ENCODE data around the gene NTN3. TPM values are rescaled to one million over a fixed set of nuclear protein-coding genes. Genes with fewer than 3 reads are reported as not detected.

Gene NTN3
- total RNA-seq, result under 1 TPM in 1 of 4 donors, not detected in 3; 0.39 TPM

DNA sequence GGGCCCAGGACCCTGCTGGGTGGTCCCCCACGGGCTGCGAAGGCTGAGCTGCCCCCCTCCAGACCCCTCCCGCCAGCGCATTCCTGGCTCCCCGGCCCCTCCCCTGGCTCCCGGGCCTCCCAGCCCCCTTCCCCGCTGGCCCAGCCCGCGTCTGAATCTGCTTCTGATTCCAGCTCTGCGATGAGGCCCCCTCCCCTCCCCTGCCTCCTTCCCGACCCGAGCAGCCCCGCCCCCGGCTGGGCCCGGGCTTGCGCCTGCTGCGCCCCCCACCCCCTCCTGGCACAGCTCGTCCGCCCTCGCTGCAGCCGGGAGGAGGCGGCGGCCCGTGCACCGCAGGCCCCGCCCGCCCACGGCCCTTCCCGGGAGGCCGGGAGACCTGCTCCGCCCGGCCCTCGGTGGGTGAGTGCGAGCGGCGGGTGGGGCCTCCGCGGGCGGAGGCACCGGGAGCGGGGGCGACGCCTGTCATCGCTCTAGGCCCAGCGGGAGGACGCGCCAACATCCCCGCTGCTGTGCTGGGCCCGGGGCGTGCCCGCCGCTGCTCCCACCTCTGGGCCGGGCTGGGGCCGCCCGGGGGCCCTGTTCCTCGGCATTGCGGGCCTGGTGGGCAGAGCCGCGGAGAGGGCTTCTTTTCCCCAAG is at the start of gene NTN3:
NTN3 (plus strand) TSS at position 282 of the 637 bp plus-strand sequence. CDS start 405 bp downstream, outside the sequence.
- no peak for TF ChIP-seq POLR2A (IDR thresholded peaks at IDR 0.05)
- TF ChIP-seq CTCF (IDR thresholded peaks at IDR 0.05), result no peak
- H3K27ac ChIP-seq, result peak within 1 kb of the TSS in 2 of 4 donors; percentile 36 to 54

DNA sequence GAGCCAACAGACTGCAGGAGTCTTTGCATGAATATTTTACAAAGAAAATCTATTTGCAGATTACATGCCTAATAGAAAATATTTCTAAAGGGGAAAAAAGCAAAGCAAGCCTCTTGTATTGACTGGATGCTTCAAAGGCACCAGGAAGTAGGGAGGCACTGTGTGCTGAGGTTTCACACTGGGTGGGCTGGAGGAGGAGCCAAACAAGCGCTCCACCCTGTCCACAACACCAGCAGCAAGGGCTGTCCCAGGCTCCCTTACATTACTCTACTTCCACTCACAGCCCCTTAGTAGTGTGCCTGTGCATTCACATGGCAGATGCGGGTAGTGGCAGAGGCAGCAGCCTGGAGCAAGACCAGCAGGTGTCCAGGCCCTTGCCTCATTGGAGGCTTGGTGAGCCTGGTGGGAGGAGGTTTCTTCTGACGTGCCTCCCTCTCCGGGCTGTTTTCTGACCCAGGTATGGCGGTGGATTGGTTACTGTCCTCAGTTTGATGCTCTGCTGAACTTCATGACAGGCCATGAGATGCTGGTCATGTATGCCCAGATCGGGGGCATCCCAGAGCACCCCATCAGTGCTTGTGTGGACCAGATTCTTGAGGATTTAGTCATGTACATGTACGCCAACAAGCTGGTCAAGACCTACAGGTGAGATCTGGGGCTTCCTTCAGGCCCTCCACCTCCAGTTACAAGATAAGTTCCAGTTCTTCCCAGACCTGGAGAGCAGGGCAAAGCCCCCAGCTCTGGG is 48.8 kb upstream of the NTN3 start:
- DNase-seq (ENCODE audit: low spot score in 2 of 2), result no peak
- Histone ChIP-seq H3K27ac (no peak overlapping the region), H3K9me3 (no peaks in the 10 kb centered on the region), H3K4me3 (no peak overlapping the region), H3K27me3 (peaks cover 0 to 6% of the 10 kb centered on the region in 2 donors), H3K4me1 (no peaks in the 10 kb centered on the region), H3K36me3 (no peaks in the 10 kb centered on the region)
- WGBS, 2 donors, result 78 to 89% methylated on average over 7 of the region's 7 CpGs
- TF ChIP-seq CTCF (IDR thresholded peaks at IDR 0.05), result no peak
- no peak for TF ChIP-seq EP300 (IDR thresholded peaks at IDR 0.05)
- TF ChIP-seq POLR2A (IDR thresholded peaks at IDR 0.05), result no peak

More for the DNA sequence above, at the start of gene NTN3:
- Histone ChIP-seq H3K4me3 (peak within 1 kb of the TSS in 2 of 4 donors; percentile 22 to 43), H3K9me3 (no peaks in the 10 kb centered on the region), H3K36me3 (no peaks in the 10 kb centered on the region), H3K4me1 (peaks cover 0 to 81% (median 48%) of the 10 kb centered on the region in 4 donors), H3K27me3 (peaks cover 0 to 56% of the 10 kb centered on the region in 2 donors)
- 0 to 1% methylated on average over 12 to 39 of the region's 59 CpGs for WGBS, 2 donors
- no peak for DNase-seq (ENCODE audit: low spot score in 2 of 2)

DNA sequence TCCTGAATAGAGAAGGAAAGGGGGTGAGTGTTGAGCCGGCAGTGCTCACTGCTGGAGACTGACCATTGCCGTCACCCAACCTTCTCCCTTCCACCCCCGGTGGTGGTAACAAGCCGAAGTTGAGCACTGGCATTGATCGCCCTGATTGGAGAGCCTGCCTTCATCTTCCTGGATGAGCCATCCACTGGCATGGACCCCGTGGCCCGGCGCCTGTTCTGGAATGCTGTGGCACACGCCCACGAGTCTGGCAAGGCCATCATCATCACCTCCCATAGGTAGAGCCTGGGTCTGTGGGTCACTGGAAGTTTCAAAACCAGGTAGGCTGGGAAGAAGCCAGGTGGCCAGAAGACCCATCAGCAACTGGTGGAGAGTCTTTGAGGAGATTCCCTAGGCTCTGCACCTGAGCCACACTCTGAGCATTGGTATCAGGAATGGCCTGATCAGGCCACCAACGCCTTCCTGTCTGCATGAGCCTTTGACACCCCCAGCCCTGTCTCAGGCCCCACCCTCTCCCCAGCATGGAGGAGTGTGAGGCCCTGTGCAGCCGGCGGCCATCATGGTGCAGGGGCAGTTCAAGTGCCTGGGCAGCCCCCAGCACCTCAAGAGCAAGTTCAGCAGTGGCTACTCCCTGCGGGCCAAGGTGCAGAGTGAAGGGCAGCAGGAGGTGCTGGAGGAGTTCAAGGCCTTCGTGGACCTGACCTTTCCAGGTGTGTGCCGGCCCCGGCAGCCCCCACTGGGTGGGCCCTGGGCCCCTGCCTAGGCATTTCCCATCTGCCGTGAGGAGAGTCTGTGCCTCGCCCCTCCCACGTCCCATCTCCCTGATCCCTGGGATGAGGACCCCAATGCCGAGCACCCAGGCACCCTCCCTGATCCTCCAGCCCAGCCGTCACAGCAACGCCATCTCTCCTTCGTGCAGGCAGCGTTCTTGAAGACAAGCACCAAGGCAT is 46.8 kb upstream of the NTN3 start:
- H3K36me3 ChIP-seq, result no peaks in the 10 kb centered on the region
- no peaks in the 10 kb centered on the region for H3K27me3 ChIP-seq
- H3K9me3 ChIP-seq, result no peaks in the 10 kb centered on the region
- no peak for TF ChIP-seq CTCF (IDR thresholded peaks at IDR 0.05)
- H3K27ac ChIP-seq, result no peak overlapping the region
- 86 to 90% methylated on average over 19 to 25 of the region's 25 CpGs for WGBS, 2 donors
- no peak for DNase-seq (ENCODE audit: low spot score in 2 of 2)
- no peak overlapping the region for H3K4me3 ChIP-seq
- H3K4me1 ChIP-seq, result peaks cover 0 to 6% (median 0%) of the 10 kb centered on the region in 4 donors

- Histone ChIP-seq H3K27me3 (no peaks in the 10 kb centered on the region), H3K4me1 (peaks cover 0 to 10% (median 5%) of the 10 kb centered on the region in 4 donors), H3K9me3 (no peaks in the 10 kb centered on the region), H3K4me3 (no peak overlapping the region), H3K36me3 (no peaks in the 10 kb centered on the region), H3K27ac (no peak overlapping the region)
- 86 to 87% methylated on average over 9 of the region's 9 CpGs for WGBS, 2 donors
- no peak for DNase-seq (ENCODE audit: low spot score in 2 of 2)
- TF ChIP-seq EP300 (IDR thresholded peaks at IDR 0.05) (no peak), POLR2A (IDR thresholded peaks at IDR 0.05) (no peak), CTCF (IDR thresholded peaks at IDR 0.05) (no peak)
These were observed 46.0 kb upstream of the NTN3 start for GRCh38 chr16:2425008-2425518.

Measured in tibial nerve (tissue), 4 donors.